IMR-90 (cell line): ENCODE results near the gene PXYLP1. TPM values are rescaled to one million over a fixed set of nuclear protein-coding genes. Genes with fewer than 3 reads are reported as not detected.

Experiments
- NFE2L2 ChIP-seq: fragments of 150-350 bp; IDR thresholded peaks from 2 replicates; pipeline ENCODE4 v1.6.1; 2016; ENCODE audit warnings: low read depth, mild to moderate bottlenecking, low read length
- SMC3 ChIP-seq: fragments of 150-350 bp; IDR thresholded peaks from 2 replicates; pipeline ENCODE4 v1.6.1; 2016; ENCODE audit warnings: low read depth, mild to moderate bottlenecking, antibody characterized with exemption, low read length, moderate library complexity
- polyA plus RNA-seq, 3 experiments: library from polyadenylated mRNA; depleted of rRNA; stranded (reverse); fragments of >200 nt; gene quantifications; 2 replicates each; pipeline ENCODE4 v1.2.3, GENCODE V29; 2012; ENCODE audit warnings: low replicate concordance in 1 of 3
- total RNA-seq: library from RNA; depleted of rRNA; stranded (reverse); fragments of >200 nt; gene quantifications from 2 replicates; pipeline ENCODE4 v1.2.3, GENCODE V29; 2012
- TF ChIP-seq, protein P1 (sequence below): conservative IDR thresholded peaks from 2 replicates; pipeline ENCODE4 v1.5.1; 2012; ENCODE audit warnings: mild to moderate bottlenecking, low read depth, low read length, improper control_type of control experiment

Gene PXYLP1
- total and polyA plus RNA-seq, 2 of the 4 experiments (the other 2 are of a cell fraction): 11.7 to 15.6 TPM

DNA sequence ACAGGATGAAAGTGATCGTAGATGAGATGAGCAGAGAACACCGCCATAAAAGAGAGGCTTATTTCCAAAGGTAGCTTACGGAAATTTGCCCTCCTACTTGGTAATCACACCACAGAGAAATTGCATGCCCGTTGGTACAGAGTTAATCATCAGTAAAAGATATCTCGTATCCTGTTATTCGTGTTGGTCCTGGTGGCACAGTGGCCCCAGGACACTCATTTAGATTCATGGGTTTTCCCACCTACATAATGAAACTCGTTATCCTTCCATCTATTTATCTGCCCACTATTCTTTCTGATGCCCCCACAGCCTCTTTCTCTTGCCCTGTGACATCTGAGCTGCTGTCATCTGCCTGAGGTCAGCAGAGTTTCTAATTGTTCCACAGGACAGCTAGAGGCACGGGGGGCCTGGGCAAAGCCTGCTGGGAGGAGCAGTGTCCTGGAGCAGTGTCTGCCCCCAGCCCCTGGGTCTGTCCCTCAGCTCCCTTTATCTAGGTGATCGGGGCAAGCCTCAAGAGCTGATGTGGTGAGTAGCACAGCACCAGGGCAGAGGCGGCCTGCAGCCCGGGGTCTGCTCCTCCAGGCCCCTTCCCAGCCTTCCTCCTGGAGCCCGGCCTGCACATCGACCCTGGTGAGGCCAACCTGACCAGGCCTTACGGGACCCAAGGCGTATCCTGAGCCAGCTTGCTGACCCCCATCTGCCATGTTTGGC lies 42.2 kb downstream of the PXYLP1 start (continued):
- TF ChIP-seq, protein P1, sequence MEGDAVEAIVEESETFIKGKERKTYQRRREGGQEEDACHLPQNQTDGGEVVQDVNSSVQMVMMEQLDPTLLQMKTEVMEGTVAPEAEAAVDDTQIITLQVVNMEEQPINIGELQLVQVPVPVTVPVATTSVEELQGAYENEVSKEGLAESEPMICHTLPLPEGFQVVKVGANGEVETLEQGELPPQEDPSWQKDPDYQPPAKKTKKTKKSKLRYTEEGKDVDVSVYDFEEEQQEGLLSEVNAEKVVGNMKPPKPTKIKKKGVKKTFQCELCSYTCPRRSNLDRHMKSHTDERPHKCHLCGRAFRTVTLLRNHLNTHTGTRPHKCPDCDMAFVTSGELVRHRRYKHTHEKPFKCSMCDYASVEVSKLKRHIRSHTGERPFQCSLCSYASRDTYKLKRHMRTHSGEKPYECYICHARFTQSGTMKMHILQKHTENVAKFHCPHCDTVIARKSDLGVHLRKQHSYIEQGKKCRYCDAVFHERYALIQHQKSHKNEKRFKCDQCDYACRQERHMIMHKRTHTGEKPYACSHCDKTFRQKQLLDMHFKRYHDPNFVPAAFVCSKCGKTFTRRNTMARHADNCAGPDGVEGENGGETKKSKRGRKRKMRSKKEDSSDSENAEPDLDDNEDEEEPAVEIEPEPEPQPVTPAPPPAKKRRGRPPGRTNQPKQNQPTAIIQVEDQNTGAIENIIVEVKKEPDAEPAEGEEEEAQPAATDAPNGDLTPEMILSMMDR: no peak
- no peak for TF ChIP-seq NFE2L2
- no peak for TF ChIP-seq SMC3
